Measurements from ENCODE around the gene GIMD1. TPM values are rescaled to one million over a fixed set of nuclear protein-coding genes. Genes with fewer than 3 reads are reported as not detected.

GIMD1 gene
- total RNA-seq, 1 donor from 2014 or later = not detected

GRCh38 chr4:106317815-106318214, 50.8 kb downstream of the GIMD1 start:
- H3K9me3 Mint-ChIP-seq = peaks cover 5% of the 10 kb centered on the region
- no peak for DNase-seq (ENCODE audit: low spot score in 2 of 2, unreplicated experiment in 2 of 2)
- peaks cover 23% of the 10 kb centered on the region for H3K4me1 Mint-ChIP-seq
- H3K27ac Mint-ChIP-seq = no peak overlapping the region
- H3K27me3 Mint-ChIP-seq (ENCODE audit: low read depth) = no peaks in the 10 kb centered on the region
- H3K4me3 Mint-ChIP-seq = no peak overlapping the region
- no peak for TF ChIP-seq CTCF (IDR thresholded peaks at IDR 0.05; ENCODE audit: unreplicated experiment)
- peaks cover 18% of the 10 kb centered on the region for H3K36me3 Mint-ChIP-seq

GRCh38 chr4:106316773-106317409, 51.7 kb downstream of the GIMD1 start:
- peaks cover 21% of the 10 kb centered on the region for H3K4me1 Mint-ChIP-seq
- no peak for DNase-seq (ENCODE audit: low spot score in 2 of 2, unreplicated experiment in 2 of 2)
- H3K36me3 Mint-ChIP-seq = peaks cover 16% of the 10 kb centered on the region
- H3K4me3 Mint-ChIP-seq = no peak overlapping the region
- no peaks in the 10 kb centered on the region for H3K27me3 Mint-ChIP-seq (ENCODE audit: low read depth)
- peaks cover 5% of the 10 kb centered on the region for H3K9me3 Mint-ChIP-seq
- no peak overlapping the region for H3K27ac Mint-ChIP-seq
- TF ChIP-seq CTCF (IDR thresholded peaks at IDR 0.05; ENCODE audit: unreplicated experiment) = no peak

GRCh38 chr4:106315968-106316772, 52.4 kb downstream of the GIMD1 start, which contains the start of the genes AIMP1 and TBCK:
Gene AIMP1, plus strand, starts transcription at chr4:106316550. Its CDS starts 8,460 bp downstream, at chr4:106325010.
Gene TBCK, minus strand, starts transcription at chr4:106316209. Its CDS starts 7,249 bp downstream, at chr4:106308960.
- H3K4me3 Mint-ChIP-seq = no peak within 1 kb of the TSS
- peaks cover 14% of the 10 kb centered on the region for H3K36me3 Mint-ChIP-seq
- peak; percentile 48 to 79 for DNase-seq (ENCODE audit: low spot score in 2 of 2, unreplicated experiment in 2 of 2)

GRCh38 chr4:106315476-106315967, 53.1 kb downstream of the GIMD1 start:
- Mint-ChIP-seq H3K27ac (no peak overlapping the region), H3K4me3 (no peak overlapping the region), H3K27me3 (ENCODE audit: low read depth) (no peaks in the 10 kb centered on the region), H3K9me3 (peaks cover 5% of the 10 kb centered on the region), H3K36me3 (peaks cover 7% of the 10 kb centered on the region), H3K4me1 (peaks cover 20% of the 10 kb centered on the region)
- DNase-seq (ENCODE audit: low spot score in 2 of 2, unreplicated experiment in 2 of 2) = no peak
- TF ChIP-seq CTCF (IDR thresholded peaks at IDR 0.05; ENCODE audit: unreplicated experiment) = no peak

More at GRCh38 chr4:106315968-106316772, 52.4 kb downstream of the GIMD1 start, which contains the start of the genes AIMP1 and TBCK:
- no peaks in the 10 kb centered on the region for H3K27me3 Mint-ChIP-seq (ENCODE audit: low read depth)
- no peak within 1 kb of the TSS for H3K27ac Mint-ChIP-seq
- H3K4me1 Mint-ChIP-seq = peaks cover 20% of the 10 kb centered on the region
- no peak for TF ChIP-seq CTCF (IDR thresholded peaks at IDR 0.05; ENCODE audit: unreplicated experiment)
- peaks cover 5% of the 10 kb centered on the region for H3K9me3 Mint-ChIP-seq

GRCh38 chr4:106314960-106315359, 53.6 kb downstream of the GIMD1 start:
- Mint-ChIP-seq H3K27me3 (ENCODE audit: low read depth) (no peaks in the 10 kb centered on the region), H3K27ac (no peak overlapping the region), H3K4me1 (peaks cover 20% of the 10 kb centered on the region), H3K4me3 (no peak overlapping the region), H3K9me3 (no peaks in the 10 kb centered on the region), H3K36me3 (peaks cover 1% of the 10 kb centered on the region)
- no peak for DNase-seq (ENCODE audit: low spot score in 2 of 2, unreplicated experiment in 2 of 2)
- TF ChIP-seq CTCF (IDR thresholded peaks at IDR 0.05; ENCODE audit: unreplicated experiment) = no peak

Data from mesothelial cell of epicardium (in vitro differentiated cells).